Activated CD8-positive, alpha-beta memory T cell treated with anti-CD3 and anti-CD28 coated beads, Interleukin-2, amount 50 U/mL, for 4 hours (primary cell): ENCODE results near the gene NEU4.
"Not testable (repeated sequence)": the region's sequence is repeated elsewhere in the genome, so short reads cannot be mapped to it uniquely, and the experiment has no call there.

Experiments used
- DNase-seq: peaks from one replicate; pipeline ENCODE4 v3.0.0-alpha.2; 2020

The NEU4 gene

GRCh38 chr2:241775223-241776177 is 33.5 kb upstream of the NEU4 start:
- no peak for DNase-seq

GRCh38 chr2:241776336-241777169 is 32.4 kb upstream of the NEU4 start, which contains the start of gene GAL3ST2:
Gene GAL3ST2 (plus strand): TSS chr2:241776822. CDS start chr2:241776956, 134 bp downstream.
- DNase-seq = no peak

GRCh38 chr2:241777170-241777685 is 31.8 kb upstream of the NEU4 start:
- no peak for DNase-seq

GRCh38 chr2:241777686-241778627 is 31.0 kb upstream of the NEU4 start:
- DNase-seq = no peak

- no peak for DNase-seq
These were observed 27.9 kb upstream of the NEU4 start for GRCh38 chr2:241780939-241781569.

- DNase-seq = not testable (repeated sequence)
These were observed 26.9 kb upstream of the NEU4 start for GRCh38 chr2:241782053-241782452.

- no peak for DNase-seq
These were observed 20.9 kb upstream of the NEU4 start for GRCh38 chr2:241788135-241788534.

GRCh38 chr2:241788572-241788971 is 20.4 kb upstream of the NEU4 start:
- peak; percentile 38 for DNase-seq

GRCh38 chr2:241791385-241791784 is 17.6 kb upstream of the NEU4 start:
- DNase-seq = not testable (repeated sequence)

- no peak for DNase-seq
These were observed 15.6 kb upstream of the NEU4 start for GRCh38 chr2:241793385-241793784.

- DNase-seq = no peak
These were observed 14.7 kb upstream of the NEU4 start for GRCh38 chr2:241794250-241794823.

GRCh38 chr2:241795021-241795999 is 13.7 kb upstream of the NEU4 start:
- DNase-seq = no peak

GRCh38 chr2:241796209-241796608 is 12.8 kb upstream of the NEU4 start:
- no peak for DNase-seq

- no peak for DNase-seq
These were observed 12.3 kb upstream of the NEU4 start for GRCh38 chr2:241796610-241797138.

GRCh38 chr2:241797441-241798080 is 11.4 kb upstream of the NEU4 start:
- DNase-seq = no peak

- DNase-seq = no peak
These were observed 10.8 kb upstream of the NEU4 start for GRCh38 chr2:241798081-241798630.

GRCh38 chr2:241798631-241799521 is 10.1 kb upstream of the NEU4 start:
- DNase-seq = peak; percentile 14
